ENCODE measurements around the gene PLA2G2A. TPM values are rescaled to one million over a fixed set of nuclear protein-coding genes. Genes with fewer than 3 reads are reported as not detected.

The PLA2G2A gene
- total and polyA plus RNA-seq, 2 of the 8 experiments (the other 6 are each of a cell fraction or from before 2014, with no cell fraction given) = 0.69 to 3.7 TPM

DNA sequence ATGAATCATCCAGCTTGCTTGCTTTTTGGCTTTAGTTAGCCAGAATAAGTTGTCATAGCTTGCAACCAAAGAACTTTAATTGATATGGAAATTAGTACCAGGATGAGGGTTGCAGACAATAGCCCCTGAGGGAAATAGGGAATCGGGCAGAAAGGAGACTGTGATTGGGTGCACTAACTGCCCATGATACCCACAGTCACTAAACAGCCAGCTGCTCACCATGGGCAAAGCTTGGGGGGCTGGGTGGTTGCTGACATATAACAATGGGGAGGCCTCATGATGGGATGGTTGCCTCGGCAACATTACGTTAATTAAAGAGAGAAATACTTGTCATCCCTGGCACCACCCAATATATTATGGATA is 38.2 kb downstream of the PLA2G2A start:
- no peak overlapping the region for H3K18ac ChIP-seq (ENCODE audit: extremely low read depth, low read length)
- no peaks in the 10 kb centered on the region for H3K27me3 ChIP-seq (replicated peaks in 1 of 4; ENCODE audit: control insufficient read depth in 3 of 4, extremely low read depth in 1 of 4, insufficient read depth in 3 of 4, low read length in 3 of 4)
- H3K56ac ChIP-seq (replicated peaks; ENCODE audit: insufficient read length, low read depth, low read length) = no peak overlapping the region
- DNase-seq (ENCODE audit: low read depth in 1 of 2, low spot score in 2 of 2) = no peak
- H2BK12ac ChIP-seq (ENCODE audit: low read depth, low read length) = 0 out of 2 replicates have a peak overlapping the region, but pooled peaks have one; percentile 9
- H3K4ac ChIP-seq (replicated peaks; ENCODE audit: insufficient read length, low read depth, low read length) = no peak overlapping the region
- no peak overlapping the region for H3K23ac ChIP-seq (ENCODE audit: insufficient read length)
- H3K4me3 ChIP-seq (ENCODE audit: extremely low read depth in 1 of 4, insufficient read depth in 2 of 4, low read depth in 3 of 4, low read length in 4 of 4) = no peak overlapping the region
- H3K4me2 ChIP-seq (ENCODE audit: insufficient read depth in 1 of 2, low read depth in 2 of 2, low read length in 2 of 2) = no peak overlapping the region
- H3K9me3 ChIP-seq (ENCODE audit: insufficient read depth in 2 of 2, low read depth in 1 of 2, low read length in 1 of 2) = peaks cover 0 to 2% of the 10 kb centered on the region in 2 experiments; a peak in 1 of 4 replicates
- no peaks in the 10 kb centered on the region; the same call in 1 of the 2 replicates for H3K23me2 ChIP-seq (ENCODE audit: low read depth, low read length)
- H4K8ac ChIP-seq (ENCODE audit: extremely low read depth, insufficient read depth, low read length) = no peak overlapping the region
- H2BK5ac ChIP-seq (ENCODE audit: low read depth, low read length) = no peak overlapping the region
- POLR2A ChIA-PET (ENCODE audit: partially characterized antibody) = no interaction called here
- no peak overlapping the region for H2AK5ac ChIP-seq (ENCODE audit: low read depth, low read length)
- no peak overlapping the region for H4K5ac ChIP-seq (ENCODE audit: insufficient read length, low read depth, low read length)
- H4K20me1 ChIP-seq (replicated peaks in 1 of 2; ENCODE audit: control insufficient read depth in 1 of 2, insufficient read depth in 2 of 2, low read length in 2 of 2) = no peaks in the 10 kb centered on the region
- no peaks in the 10 kb centered on the region for H3K79me1 ChIP-seq (ENCODE audit: low read depth, low read length)
- H3K36me3 ChIP-seq (ENCODE audit: control insufficient read depth in 2 of 4, insufficient read depth in 4 of 4, low read length in 3 of 4) = no peaks in the 10 kb centered on the region
- 87% methylated on average over 3 of the region's 3 CpGs; no CpG with 5 or more reads in 1 of the 2 experiments for WGBS, 2 experiments (ENCODE audit: extremely low coverage in 1 of 2, insufficient coverage in 1 of 2, insufficient read length in 1 of 2, insufficient replicate concordance in 2 of 2, low coverage in 1 of 2, low lambda C conversion rate in 2 of 2, missing lambda C conversion rate in 1 of 2)
- H3K14ac ChIP-seq (ENCODE audit: insufficient read length) = no peak overlapping the region
- no peak overlapping the region for H2BK120ac ChIP-seq (replicated peaks; ENCODE audit: low read depth, low read length)
- H2AFZ ChIP-seq (ENCODE audit: low read length) = no peak overlapping the region; the same call in 1 of the 2 replicates
- H3K9ac ChIP-seq (replicated peaks in 1 of 4; ENCODE audit: extremely low read depth in 1 of 4, low read depth in 3 of 4, low read length in 3 of 4) = no peak overlapping the region
- CTCF ChIA-PET (ENCODE audit: partially characterized antibody) = interaction anchor here (1.8 kb wide), 1 partner anchor 211 kb away, joined by 4 read pairs; no protein-coding TSS in a partner anchor
- no peak overlapping the region for H4K91ac ChIP-seq (replicated peaks; ENCODE audit: insufficient read length, low read length)
- FAIRE-seq = no peak
- no peaks in the 10 kb centered on the region for H3K79me2 ChIP-seq (ENCODE audit: control insufficient read depth in 1 of 2, insufficient read depth in 2 of 2, low read length in 2 of 2)
- H3K4me1 ChIP-seq (replicated peaks in 1 of 4; ENCODE audit: control insufficient read depth in 3 of 4, insufficient read depth in 4 of 4, low read length in 3 of 4) = peaks cover 0 to 5% (median 0%) of the 10 kb centered on the region in 4 experiments; a peak in 1 of 7 replicates
- H3K27ac ChIP-seq (ENCODE audit: low read depth, low read length) = no peak overlapping the region
- H2BK15ac ChIP-seq (ENCODE audit: low read length) = no peak overlapping the region
- H2BK20ac ChIP-seq (ENCODE audit: low read length) = no peak overlapping the region
- TF ChIP-seq MAFK (IDR thresholded peaks at IDR 0.05; ENCODE audit: low read depth, low read length) (no peak), KDM1A (IDR thresholded peaks at IDR 0.05; ENCODE audit: borderline replicate concordance, low read length) (no peak), SAP30 (IDR thresholded peaks at IDR 0.05; ENCODE audit: insufficient read depth, insufficient replicate concordance, low read length) (no peak), PHF8 (conservative IDR thresholded peaks at IDR 0.05; ENCODE audit: low read depth, low read length) (no peak), CTBP2 (IDR thresholded peaks at IDR 0.05; ENCODE audit: borderline replicate concordance, insufficient read depth, insufficient read length, low read length) (no peak), POLR2A (IDR thresholded peaks at IDR 0.05; ENCODE audit: control extremely low read depth in 1 of 2, low read depth in 2 of 2, low read length in 2 of 2) (no peak), JUND (IDR thresholded peaks at IDR 0.05; ENCODE audit: low read length) (no peak), HDAC2 (IDR thresholded peaks at IDR 0.05; ENCODE audit: borderline replicate concordance in 1 of 2, low read depth in 2 of 2, low read length in 2 of 2) (no peak), CTCF (IDR thresholded peaks at IDR 0.05; ENCODE audit: control extremely low read depth in 1 of 3, insufficient read depth in 1 of 3, low read depth in 1 of 3, low read length in 3 of 3) (no peak)
- TF ChIP-seq, protein P1, sequence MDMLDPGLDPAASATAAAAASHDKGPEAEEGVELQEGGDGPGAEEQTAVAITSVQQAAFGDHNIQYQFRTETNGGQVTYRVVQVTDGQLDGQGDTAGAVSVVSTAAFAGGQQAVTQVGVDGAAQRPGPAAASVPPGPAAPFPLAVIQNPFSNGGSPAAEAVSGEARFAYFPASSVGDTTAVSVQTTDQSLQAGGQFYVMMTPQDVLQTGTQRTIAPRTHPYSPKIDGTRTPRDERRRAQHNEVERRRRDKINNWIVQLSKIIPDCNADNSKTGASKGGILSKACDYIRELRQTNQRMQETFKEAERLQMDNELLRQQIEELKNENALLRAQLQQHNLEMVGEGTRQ (IDR thresholded peaks at IDR 0.05; ENCODE audit: low read length) = no peak
